ENCODE data around the gene MED26. TPM values are rescaled to one million over a fixed set of nuclear protein-coding genes. Genes with fewer than 3 reads are reported as not detected.

MED26 gene
- total RNA-seq, 1 donor from 2014 or later, result 7.0 TPM

GRCh38 chr19:16618248-16618647 lies 9.8 kb downstream of the MED26 start:
- DNase-seq (ENCODE audit: low read depth), result no peak
- Histone ChIP-seq H3K27me3 (ENCODE audit: control insufficient read depth, insufficient read depth, low read length) (no peaks in the 10 kb centered on the region), H3K36me3 (ENCODE audit: control insufficient read depth, insufficient read depth, low read length) (no peaks in the 10 kb centered on the region), H3K4me3 (ENCODE audit: low read depth, low read length) (no peak overlapping the region)
- TF ChIP-seq CTCF (IDR thresholded peaks at IDR 0.05; ENCODE audit: insufficient read depth, low read length, poor library complexity, severe bottlenecking), result no peak

GRCh38 chr19:16615808-16616207 lies 12.2 kb downstream of the MED26 start:
- Histone ChIP-seq H3K4me3 (ENCODE audit: low read depth, low read length) (no peak overlapping the region), H3K36me3 (ENCODE audit: control insufficient read depth, insufficient read depth, low read length) (no peaks in the 10 kb centered on the region), H3K27me3 (ENCODE audit: control insufficient read depth, insufficient read depth, low read length) (no peaks in the 10 kb centered on the region)
- no peak for DNase-seq (ENCODE audit: low read depth)
- no peak for TF ChIP-seq CTCF (IDR thresholded peaks at IDR 0.05; ENCODE audit: insufficient read depth, low read length, poor library complexity, severe bottlenecking)

GRCh38 chr19:16614941-16615340 lies 13.1 kb downstream of the MED26 start:
- no peak for DNase-seq (ENCODE audit: low read depth)
- H3K4me3 ChIP-seq (ENCODE audit: low read depth, low read length), result no peak overlapping the region
- no peaks in the 10 kb centered on the region for H3K36me3 ChIP-seq (ENCODE audit: control insufficient read depth, insufficient read depth, low read length)
- H3K27me3 ChIP-seq (ENCODE audit: control insufficient read depth, insufficient read depth, low read length), result no peaks in the 10 kb centered on the region
- no peak for TF ChIP-seq CTCF (IDR thresholded peaks at IDR 0.05; ENCODE audit: insufficient read depth, low read length, poor library complexity, severe bottlenecking)

- no peaks in the 10 kb centered on the region for H3K36me3 ChIP-seq (ENCODE audit: control insufficient read depth, insufficient read depth, low read length)
- DNase-seq (ENCODE audit: low read depth), result no peak
- no peak for TF ChIP-seq CTCF (IDR thresholded peaks at IDR 0.05; ENCODE audit: insufficient read depth, low read length, poor library complexity, severe bottlenecking)
These were observed 14.2 kb downstream of the MED26 start for GRCh38 chr19:16613841-16614240.

GRCh38 chr19:16612636-16613035 lies 15.4 kb downstream of the MED26 start:
- Histone ChIP-seq H3K4me3 (ENCODE audit: low read depth, low read length) (no peak overlapping the region), H3K36me3 (ENCODE audit: control insufficient read depth, insufficient read depth, low read length) (no peaks in the 10 kb centered on the region)
- DNase-seq (ENCODE audit: low read depth), result no peak

More at GRCh38 chr19:16613841-16614240, 14.2 kb downstream of the MED26 start:
- Histone ChIP-seq H3K4me3 (ENCODE audit: low read depth, low read length) (no peak overlapping the region), H3K27me3 (ENCODE audit: control insufficient read depth, insufficient read depth, low read length) (no peaks in the 10 kb centered on the region)

More at GRCh38 chr19:16612636-16613035, 15.4 kb downstream of the MED26 start:
- no peak for TF ChIP-seq CTCF (IDR thresholded peaks at IDR 0.05; ENCODE audit: insufficient read depth, low read length, poor library complexity, severe bottlenecking)
- no peaks in the 10 kb centered on the region for H3K27me3 ChIP-seq (ENCODE audit: control insufficient read depth, insufficient read depth, low read length)

Data from kidney epithelial cell (primary cell).